Measurements from ENCODE around the gene SNX30.

SNX30 gene

DNA sequence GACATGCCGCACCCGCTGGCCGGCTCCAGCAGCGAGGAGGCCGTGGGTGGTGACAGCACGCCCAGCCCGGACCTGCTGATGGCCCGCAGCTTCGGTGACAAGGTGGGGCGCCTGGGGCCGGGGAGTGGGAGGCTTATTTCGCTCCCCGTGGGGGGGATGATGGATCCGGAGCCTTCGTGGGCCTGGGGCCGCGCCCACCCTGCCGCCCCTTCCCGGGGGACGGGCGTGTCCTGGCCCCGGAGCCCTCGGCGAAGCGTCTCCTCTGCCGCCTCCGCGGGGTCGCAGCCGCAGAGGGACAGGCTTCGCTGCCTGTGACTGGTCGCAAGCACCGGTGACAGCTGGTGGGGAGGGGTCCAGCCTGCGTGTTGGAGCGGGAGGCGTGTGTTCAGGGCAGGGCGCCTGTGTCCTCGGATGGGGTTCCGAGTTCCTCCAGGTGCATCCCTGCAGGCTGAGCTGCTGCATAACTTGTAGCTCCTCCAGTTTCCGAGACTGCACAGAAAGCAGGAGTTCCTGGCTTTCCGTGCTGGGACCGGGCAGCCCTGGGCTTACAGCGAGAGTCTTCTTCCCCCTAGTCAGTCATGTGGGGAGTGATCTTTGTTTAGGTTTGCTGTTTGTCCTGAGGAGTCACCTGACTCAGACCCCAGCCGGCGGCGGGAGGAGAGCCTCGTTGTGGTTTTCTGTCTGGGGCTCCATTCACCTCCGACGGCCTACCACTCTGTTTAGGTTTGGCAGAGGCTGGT is 666 bp downstream of the SNX30 start:
- in situ Hi-C loops (cut with MboI; ENCODE audit: low sequenced_read_pairs): loop anchor here (25.0 kb wide), 1 partner anchor 136 kb away; the partner anchor contains the start of gene SLC46A2

DNA sequence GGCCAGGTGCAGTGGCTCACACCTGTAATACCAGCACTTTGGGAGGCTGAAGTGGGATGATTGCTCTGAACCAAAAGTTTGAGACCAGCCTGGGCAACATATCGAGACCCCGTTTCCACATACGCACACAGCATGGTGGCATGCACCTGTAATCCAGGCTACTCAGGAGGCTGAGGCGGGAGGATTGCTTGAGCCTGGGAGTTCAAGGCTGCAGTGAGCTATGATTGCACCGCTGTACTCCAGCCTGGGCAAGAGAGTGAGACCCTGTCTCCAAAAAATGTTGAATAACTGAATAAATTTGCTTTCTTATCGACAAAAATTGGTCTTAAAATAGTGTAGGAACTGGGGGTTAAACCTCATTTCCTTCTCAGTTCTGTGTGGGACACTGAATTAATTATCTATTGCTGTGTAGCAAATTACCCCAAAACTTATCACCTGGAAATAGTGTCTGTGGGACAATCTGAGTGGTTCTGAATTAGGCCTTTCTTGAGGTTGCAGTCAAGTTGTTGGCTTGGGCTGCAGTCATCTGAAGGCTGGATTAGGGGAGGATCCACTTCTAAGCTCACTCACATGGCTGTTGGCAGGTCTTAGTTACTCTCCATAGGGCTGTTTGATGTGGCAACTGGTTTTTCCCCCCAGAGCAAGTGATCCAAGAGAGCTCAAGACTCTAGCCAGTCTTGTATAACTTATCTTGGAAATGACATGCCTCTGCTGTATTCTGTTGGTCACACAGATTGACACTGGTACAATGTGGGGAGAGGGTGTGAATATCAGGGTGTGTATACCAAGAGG is 2.0 kb downstream of the SNX30 start:
- in situ Hi-C loops (cut with MboI; ENCODE audit: low sequenced_read_pairs): loop anchor here (25.0 kb wide), 1 partner anchor 135 kb away; the partner anchor contains the start of gene SLC46A2

DNA sequence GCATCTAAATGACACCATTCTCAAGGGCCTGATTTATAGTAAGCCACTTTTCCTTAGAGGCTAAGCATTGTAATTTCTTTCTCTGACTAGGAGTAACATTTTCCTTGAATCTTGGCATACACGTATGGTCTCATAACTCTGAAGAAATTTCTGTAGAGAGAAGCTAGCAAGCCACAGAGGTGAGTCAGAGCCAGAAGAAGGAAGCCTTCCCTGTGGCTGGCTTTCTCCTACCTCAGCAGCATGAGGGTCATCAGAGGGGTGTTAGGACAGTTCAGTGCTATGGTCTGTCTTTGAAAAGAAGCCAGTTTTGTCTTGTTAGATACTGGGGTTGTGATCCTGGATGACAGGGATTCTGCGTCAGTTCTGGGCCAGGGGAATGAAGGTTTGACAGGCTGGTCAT is 3.2 kb downstream of the SNX30 start:
- in situ Hi-C loops (cut with MboI; ENCODE audit: low sequenced_read_pairs): loop anchor here (25.0 kb wide), 1 partner anchor 134 kb away; the partner anchor contains the start of gene SLC46A2

DNA sequence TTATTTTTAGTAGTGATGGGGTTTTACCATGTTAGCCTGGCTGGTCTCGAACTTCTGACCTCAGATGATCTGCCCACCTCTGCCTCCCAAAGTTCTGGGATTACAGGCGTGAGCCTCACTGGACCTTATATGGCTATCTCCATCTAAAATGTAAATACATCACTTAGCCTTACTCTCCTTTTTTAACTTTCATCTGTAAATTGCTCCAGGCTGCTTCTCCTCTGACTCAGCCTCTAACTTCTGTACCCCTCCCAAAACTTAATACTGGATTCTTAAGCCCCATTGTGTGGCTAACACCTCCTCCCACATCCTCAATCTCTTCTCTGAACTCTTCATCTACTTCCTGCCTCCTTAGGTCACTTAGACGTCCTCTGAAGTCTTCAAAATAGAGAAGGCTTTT is 4.0 kb downstream of the SNX30 start:
- in situ Hi-C loops (cut with MboI; ENCODE audit: low sequenced_read_pairs): loop anchor here (25.0 kb wide), 1 partner anchor 133 kb away; the partner anchor contains the start of gene SLC46A2

DNA sequence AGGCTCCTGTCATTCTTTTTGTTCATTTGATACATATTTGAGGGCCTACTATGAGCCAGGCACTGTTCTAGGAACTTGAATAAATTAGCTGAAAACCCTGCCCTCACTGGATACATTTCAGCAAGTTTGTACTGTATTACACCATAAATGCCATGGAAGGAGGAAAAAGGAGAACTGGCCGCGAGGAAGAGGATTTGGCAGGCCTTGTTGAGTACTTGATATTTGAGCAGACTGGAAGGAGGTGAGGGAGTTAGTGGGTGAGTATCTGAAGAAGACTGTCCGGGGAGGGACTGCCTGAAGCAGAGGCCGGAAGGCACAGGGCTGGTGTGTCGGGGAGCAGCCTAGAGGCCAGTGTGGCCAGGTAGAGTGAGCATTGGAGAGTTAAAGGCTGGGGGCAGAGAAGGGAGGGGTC is 4.5 kb downstream of the SNX30 start:
- in situ Hi-C loops (cut with MboI; ENCODE audit: low sequenced_read_pairs): loop anchor here (25.0 kb wide), 1 partner anchor 132 kb away; the partner anchor contains the start of gene SLC46A2

DNA sequence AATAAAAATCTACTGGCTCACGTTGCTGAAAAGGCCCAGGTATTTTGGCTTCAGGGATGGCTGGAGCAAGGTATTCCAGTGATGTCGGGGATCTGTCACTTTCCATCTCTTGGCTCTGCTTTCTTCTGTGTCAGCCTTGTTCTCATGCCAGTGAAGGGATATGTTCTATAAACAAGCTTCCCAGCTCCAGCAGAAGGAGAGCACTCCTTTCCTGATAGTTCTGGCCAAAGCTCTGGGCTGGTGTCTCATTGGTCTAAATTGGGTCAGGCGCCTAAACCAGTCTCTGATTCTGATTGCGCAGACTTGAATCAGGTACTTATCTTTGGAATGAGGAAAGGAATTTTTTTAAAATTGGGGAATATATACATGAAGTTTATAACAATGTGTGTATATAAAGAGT is 5.1 kb downstream of the SNX30 start:
- in situ Hi-C loops (cut with MboI; ENCODE audit: low sequenced_read_pairs): loop anchor here (25.0 kb wide), 1 partner anchor 132 kb away; the partner anchor contains the start of gene SLC46A2

DNA sequence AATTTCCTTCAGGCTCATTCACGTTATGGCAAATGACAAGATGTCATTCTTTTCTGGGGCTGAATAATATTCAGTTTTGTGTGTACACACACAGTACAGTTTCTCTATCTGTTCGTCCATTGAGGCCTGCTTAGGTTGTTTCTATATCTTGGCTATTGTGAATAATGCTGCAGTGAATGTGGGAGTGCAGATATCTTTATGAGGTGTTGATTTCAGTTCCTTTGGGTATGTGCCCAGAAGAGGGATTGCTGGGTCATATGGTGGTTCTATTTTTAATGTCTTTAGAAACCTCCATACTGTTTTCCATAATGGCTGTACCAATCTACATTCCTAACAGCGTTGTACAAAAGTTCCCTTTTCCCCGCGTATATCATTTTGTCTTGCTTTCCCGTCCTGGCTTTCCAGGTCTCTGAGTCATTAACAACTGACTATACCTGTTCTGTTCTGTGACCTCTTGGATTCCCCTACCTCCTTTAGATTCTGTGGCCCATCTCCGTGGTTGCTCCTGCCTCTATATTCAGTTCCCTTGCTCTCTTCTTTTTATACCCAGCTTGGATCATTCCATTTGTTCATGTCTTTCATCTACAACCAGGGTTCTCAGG is 6.8 kb downstream of the SNX30 start:
- in situ Hi-C loops (cut with MboI; ENCODE audit: low sequenced_read_pairs): loop anchor here (25.0 kb wide), 1 partner anchor 130 kb away; the partner anchor contains the start of gene SLC46A2

DNA sequence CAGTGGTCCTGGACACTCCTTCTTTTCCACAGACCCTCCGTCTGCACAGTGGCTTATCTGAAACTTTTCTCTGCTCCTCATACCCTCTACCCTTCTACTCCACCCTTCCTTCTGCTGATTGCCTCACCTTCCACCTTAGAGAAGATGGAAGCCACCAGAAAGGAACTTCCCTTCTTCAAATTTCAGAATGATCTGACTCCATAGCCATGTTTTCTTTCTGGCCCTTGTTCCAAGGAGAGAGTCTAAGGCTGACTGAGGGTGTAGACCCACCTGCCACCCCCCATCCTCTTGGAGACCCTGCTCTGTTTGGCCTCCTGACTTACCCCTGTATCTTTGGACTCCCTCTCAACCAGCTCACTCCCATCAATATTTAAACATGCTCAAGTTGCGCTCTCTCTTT is 7.4 kb downstream of the SNX30 start:
- in situ Hi-C loops (cut with MboI; ENCODE audit: low sequenced_read_pairs): loop anchor here (25.0 kb wide), 1 partner anchor 129 kb away; the partner anchor contains the start of gene SLC46A2

DNA sequence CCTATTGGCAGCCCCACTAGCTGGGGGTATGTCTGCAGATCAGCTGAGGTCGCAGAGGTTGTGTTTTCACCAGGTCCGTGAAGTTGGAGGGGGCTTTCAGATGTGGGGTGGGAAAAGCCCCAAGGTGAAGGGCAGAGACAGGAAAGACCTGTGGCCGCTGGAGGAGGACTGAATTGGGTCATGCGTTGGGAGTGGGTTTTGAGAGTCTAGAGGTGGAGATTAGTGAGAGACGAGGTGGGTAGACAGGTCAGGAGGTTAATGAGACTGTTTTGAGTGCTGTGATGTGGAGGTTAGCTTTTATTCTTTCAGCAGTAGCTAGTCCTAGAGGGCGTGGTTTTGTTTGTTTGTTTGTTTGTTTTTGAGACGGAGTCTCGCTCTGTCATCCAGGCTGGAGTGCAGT is 10.3 kb downstream of the SNX30 start:
- in situ Hi-C loops (cut with MboI; ENCODE audit: low sequenced_read_pairs): loop anchor here (25.0 kb wide), 1 partner anchor 126 kb away; the partner anchor contains the start of gene SLC46A2

DNA sequence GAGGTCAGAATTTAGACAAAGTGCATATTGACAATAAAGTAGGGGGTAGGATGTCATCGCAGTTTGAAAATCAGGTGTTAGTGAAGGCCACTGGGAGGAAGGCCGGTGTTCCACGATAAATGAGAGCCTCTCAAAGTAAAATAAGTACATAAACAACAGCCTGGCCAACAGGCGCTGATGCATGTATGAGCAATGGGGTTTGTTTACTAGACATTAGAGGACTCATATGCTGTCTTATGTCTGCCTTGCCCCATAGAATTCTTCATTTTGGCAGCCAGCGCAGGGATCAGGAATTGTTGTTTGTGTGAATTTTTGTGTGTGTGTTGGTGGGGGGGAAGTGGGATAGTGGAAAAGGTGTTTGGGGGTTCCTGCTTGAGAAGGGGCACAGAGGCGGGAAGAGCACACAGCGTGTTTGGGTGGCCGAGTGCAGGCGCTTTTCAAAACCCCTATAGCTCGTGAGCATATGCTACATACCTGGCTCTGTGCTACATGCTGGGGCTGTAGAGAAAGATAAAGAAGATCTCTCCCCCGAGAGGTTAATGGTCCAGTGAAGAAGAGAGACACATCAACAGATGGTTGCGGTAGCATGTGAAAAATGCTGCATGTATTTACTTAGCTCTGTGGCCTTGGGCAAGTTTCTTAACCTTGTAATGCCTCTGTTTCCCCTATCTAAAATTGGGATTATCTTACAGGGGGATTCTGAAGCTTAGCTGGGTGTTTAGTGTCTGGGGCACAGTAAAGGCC is 11.5 kb downstream of the SNX30 start:
- in situ Hi-C loops (cut with MboI; ENCODE audit: low sequenced_read_pairs): loop anchor here (25.0 kb wide), 1 partner anchor 125 kb away; the partner anchor contains the start of gene SLC46A2

DNA sequence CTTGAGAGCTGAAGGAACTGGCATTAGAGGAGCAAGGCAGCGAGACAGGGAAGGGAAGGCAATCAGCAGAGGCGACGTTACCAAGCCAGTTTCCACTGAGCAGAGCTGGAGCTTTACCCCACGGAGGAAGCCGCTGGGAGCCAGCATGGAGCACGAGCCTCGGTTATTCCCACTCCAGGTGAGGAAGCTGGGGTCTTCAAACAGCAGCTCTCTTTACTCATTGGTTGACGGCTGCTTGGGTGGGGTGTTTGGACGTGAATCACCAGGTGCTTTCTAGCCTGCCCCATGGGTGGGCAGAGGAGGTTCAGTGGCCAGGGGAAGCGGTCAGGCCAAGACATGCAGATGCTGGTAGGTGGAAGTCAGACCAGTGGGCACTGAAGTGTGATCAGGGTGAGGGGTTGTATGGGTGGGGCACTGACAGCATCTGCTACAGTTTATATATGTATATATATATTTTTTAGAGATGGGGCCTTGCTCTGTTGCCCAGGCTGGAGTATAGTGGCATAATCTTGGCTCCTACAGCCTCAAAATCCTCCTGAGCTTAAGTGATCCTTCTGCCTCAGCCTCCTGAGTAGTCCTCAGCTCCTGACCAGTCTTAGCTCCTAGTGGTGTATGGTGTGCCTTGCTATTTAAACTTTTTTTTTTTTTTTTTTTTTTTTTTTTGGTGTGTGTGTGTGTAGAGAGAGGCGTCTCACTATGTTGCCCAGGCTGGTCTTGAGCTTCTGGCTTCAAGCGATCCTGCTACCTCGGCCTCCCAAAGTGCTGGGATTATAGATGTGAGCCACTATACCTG is 12.4 kb downstream of the SNX30 start:
- in situ Hi-C loops (cut with MboI; ENCODE audit: low sequenced_read_pairs): loop anchor here (25.0 kb wide), 1 partner anchor 124 kb away; the partner anchor contains the start of gene SLC46A2

DNA sequence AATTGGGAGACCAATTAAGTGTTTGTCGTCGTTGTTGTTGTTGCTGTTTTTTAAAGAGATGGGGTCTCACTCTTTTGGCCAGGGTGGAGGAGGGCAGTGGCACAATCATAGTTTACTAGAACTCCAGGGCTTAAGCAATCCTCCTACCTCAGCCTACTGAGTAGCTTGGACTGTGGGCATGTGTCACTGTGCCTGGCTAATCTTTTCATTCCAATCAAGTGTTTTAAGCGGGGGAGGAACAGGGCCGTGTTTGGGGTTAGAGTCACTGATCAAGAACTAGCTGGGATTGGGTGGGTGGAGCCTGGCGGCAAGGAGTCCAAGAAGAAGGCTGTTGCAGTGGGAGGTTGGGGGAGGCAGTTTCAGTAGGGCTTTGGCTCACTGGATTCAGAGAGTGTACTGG is 13.8 kb downstream of the SNX30 start:
- in situ Hi-C loops (cut with MboI; ENCODE audit: low sequenced_read_pairs): loop anchor here (25.0 kb wide), 1 partner anchor 123 kb away; the partner anchor contains the start of gene SLC46A2

DNA sequence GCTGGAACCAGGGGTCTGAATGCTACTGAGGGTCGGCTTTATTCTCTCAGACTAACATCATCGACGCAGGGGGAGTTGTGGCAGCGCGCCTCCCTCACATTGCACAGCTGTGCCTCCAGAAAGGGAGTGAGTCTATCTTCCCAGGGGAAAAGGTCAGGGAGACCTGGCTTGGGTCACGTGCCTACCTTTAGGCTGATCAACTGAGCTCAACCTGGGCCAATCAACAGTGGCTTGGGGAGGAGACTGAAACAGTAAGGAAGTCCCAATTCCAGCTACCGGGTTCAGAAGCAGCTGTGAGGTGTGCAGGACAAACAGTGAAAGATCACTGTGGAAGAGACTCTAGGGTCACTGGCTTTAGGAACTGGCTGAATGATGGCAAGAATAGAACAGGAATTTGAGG is 14.3 kb downstream of the SNX30 start:
- in situ Hi-C loops (cut with MboI; ENCODE audit: low sequenced_read_pairs): loop anchor here (25.0 kb wide), 1 partner anchor 122 kb away; the partner anchor contains the start of gene SLC46A2

DNA sequence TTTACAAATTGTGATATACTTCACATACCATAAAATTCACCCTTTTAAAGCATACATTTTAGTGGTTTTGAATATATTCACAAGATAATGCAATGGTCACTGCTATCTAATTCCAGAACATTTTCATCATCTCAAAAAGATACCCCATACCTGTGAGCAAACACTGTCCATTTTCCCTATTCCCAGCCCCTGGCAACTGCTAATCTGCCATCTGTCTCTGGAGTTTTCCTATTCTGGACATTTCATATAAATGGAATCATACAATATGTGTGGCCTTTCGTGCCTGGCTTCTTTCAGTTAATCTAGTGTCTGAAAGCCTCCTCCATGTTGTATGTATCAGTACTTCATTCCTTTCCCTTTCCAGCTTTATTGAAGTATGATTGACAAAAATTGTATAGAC is 14.7 kb downstream of the SNX30 start:
- in situ Hi-C loops (cut with MboI; ENCODE audit: low sequenced_read_pairs): loop anchor here (25.0 kb wide), 1 partner anchor 122 kb away; the partner anchor contains the start of gene SLC46A2

DNA sequence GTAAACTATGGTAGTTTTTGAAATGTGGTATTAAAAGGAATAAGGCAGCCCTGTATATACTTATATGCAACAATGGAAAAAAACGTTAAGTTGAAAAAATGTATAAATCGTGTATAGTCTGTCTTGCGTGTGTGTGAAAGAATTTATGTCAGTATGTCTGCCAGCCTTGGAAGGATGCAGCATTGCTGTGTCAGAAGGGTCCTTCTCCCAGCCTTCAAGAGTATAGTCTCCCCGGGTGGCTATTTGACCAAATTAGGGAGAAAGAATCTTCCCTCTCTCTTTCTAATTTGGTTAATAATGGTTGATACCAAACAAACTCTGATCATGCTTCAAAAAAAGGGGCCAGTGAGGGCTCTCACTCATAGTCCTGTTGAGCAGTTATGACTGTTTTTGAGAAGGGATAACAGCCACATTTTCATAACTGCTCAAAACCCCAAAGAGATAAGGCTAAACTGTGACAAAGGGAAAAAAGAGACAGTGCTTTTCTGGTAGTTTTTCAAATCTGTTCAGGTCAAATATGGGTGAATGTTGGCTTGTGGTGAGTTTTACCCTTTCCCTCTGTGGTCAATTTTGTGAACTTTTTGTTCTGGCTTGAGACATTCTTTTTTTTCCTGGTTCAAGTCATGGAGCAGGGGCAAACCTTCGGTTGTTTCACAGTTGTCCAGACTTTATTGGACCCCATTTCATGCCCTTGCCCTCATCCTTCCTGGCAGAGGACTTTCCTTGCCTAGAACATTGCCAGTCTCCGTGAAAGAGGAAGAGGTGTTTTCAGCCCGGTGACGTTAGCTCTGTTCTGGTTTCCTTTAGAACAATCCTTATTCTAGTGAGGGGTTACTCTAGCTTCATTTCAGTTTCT is 21.0 kb downstream of the SNX30 start:
- in situ Hi-C loops (cut with MboI; ENCODE audit: low sequenced_read_pairs): loop anchor here (25.0 kb wide), 1 partner anchor 116 kb away; the partner anchor contains the start of gene SLC46A2

DNA sequence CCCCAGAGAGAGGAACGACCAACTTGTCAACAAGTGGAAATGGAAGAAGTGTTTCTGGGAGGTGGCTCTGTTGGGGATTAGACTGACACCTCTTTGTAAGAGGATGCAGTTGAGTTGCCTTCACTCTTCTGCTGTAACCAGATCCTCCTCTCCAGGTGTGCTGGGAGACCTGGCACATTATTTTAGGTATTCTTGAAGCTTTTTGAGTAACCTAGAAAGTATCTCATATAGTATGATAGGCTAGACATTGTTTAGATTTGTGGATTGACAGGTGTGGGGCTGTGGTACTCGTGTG is 21.6 kb downstream of the SNX30 start:
- in situ Hi-C loops (cut with MboI; ENCODE audit: low sequenced_read_pairs): loop anchor here (25.0 kb wide), 1 partner anchor 115 kb away; the partner anchor contains the start of gene SLC46A2

DNA sequence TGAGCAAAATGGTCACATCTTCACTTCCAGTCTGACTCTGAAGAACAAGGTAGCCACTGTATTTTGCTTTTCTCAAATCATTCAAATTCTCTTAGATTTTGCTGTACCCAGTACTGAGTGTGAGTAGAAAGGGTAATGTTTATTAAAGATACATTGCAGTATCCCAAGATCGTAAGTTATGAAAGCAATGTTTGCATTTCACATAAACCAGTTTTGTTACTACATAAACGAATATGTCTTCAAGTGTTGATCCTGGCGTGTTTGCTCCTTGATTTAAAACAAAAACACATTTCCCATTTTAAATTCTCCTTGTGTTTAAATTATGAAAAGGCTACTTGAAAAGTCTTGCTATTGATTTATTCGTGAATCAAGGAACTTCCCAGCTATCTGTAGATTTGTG is 22.0 kb downstream of the SNX30 start:
- in situ Hi-C loops (cut with MboI; ENCODE audit: low sequenced_read_pairs): loop anchor here (25.0 kb wide), 1 partner anchor 115 kb away; the partner anchor contains the start of gene SLC46A2
